ENCODE data around the gene KIRREL3. TPM values are rescaled to one million over a fixed set of nuclear protein-coding genes. Genes with fewer than 3 reads are reported as not detected.

Gene KIRREL3
- total RNA-seq, 2 donors from 2014 or later, result 0.28 TPM; not detected in 1

- TF ChIP-seq CTCF (IDR thresholded peaks at IDR 0.05), result no peak
- no peak for TF ChIP-seq POLR2A (IDR thresholded peaks at IDR 0.05)
- TF ChIP-seq POLR2AphosphoS5 (IDR thresholded peaks at IDR 0.05), result no peak
- no peaks in the 10 kb centered on the region for H3K9me3 ChIP-seq
- 59% methylated on average over 13 of the region's 13 CpGs for WGBS
- DNase-seq (ENCODE audit: low spot score), result no peak
- H3K36me3 ChIP-seq, result no peaks in the 10 kb centered on the region
- no peaks in the 10 kb centered on the region for H3K27me3 ChIP-seq (replicated peaks; ENCODE audit: insufficient read depth)
- H3K4me3 ChIP-seq, result no peak overlapping the region
- no peak overlapping the region for H3K27ac ChIP-seq
- H3K4me1 ChIP-seq (replicated peaks), result no peaks in the 10 kb centered on the region
- intact Hi-C loops (cut with DNase I), result no loop called here
These were observed 509.5 kb downstream of the KIRREL3 start for GRCh38 chr11:126491092-126491491.

GRCh38 chr11:126489836-126490660, 510.5 kb downstream of the KIRREL3 start:
- Histone ChIP-seq H3K36me3 (no peaks in the 10 kb centered on the region), H3K27ac (no peak overlapping the region), H3K4me1 (replicated peaks) (no peaks in the 10 kb centered on the region), H3K4me3 (no peak overlapping the region), H3K27me3 (replicated peaks; ENCODE audit: insufficient read depth) (no peaks in the 10 kb centered on the region), H3K9me3 (no peaks in the 10 kb centered on the region)
- intact Hi-C loops (cut with DNase I), result no loop called here
- DNase-seq (ENCODE audit: low spot score), result no peak
- WGBS, result 78% methylated on average over 21 of the region's 21 CpGs
- TF ChIP-seq POLR2AphosphoS5 (IDR thresholded peaks at IDR 0.05) (no peak), CTCF (IDR thresholded peaks at IDR 0.05) (no peak), POLR2A (IDR thresholded peaks at IDR 0.05) (no peak)

GRCh38 chr11:126488591-126489370, 511.8 kb downstream of the KIRREL3 start:
- intact Hi-C loops (cut with DNase I), result no loop called here
- WGBS, result 90% methylated on average over 23 of the region's 23 CpGs
- Histone ChIP-seq H3K36me3 (no peaks in the 10 kb centered on the region), H3K27me3 (replicated peaks; ENCODE audit: insufficient read depth) (no peaks in the 10 kb centered on the region), H3K4me1 (replicated peaks) (no peaks in the 10 kb centered on the region), H3K4me3 (no peak overlapping the region), H3K9me3 (no peaks in the 10 kb centered on the region), H3K27ac (no peak overlapping the region)
- TF ChIP-seq POLR2AphosphoS5 (IDR thresholded peaks at IDR 0.05) (no peak), CTCF (IDR thresholded peaks at IDR 0.05) (no peak), POLR2A (IDR thresholded peaks at IDR 0.05) (no peak)
- no peak for DNase-seq (ENCODE audit: low spot score)

- no peaks in the 10 kb centered on the region for H3K4me1 ChIP-seq (replicated peaks)
- intact Hi-C loops (cut with DNase I), result no loop called here
- H3K27ac ChIP-seq, result no peak overlapping the region
- no peaks in the 10 kb centered on the region for H3K27me3 ChIP-seq (replicated peaks; ENCODE audit: insufficient read depth)
- TF ChIP-seq POLR2AphosphoS5 (IDR thresholded peaks at IDR 0.05) (no peak), CTCF (IDR thresholded peaks at IDR 0.05) (no peak), POLR2A (IDR thresholded peaks at IDR 0.05) (no peak)
- H3K9me3 ChIP-seq, result no peaks in the 10 kb centered on the region
- H3K36me3 ChIP-seq, result no peaks in the 10 kb centered on the region
- no peak for DNase-seq (ENCODE audit: low spot score)
- no peak overlapping the region for H3K4me3 ChIP-seq
- 97% methylated on average over 8 of the region's 8 CpGs for WGBS
These were observed 512.9 kb downstream of the KIRREL3 start for GRCh38 chr11:126487711-126488110.

Data from prostate gland (tissue), 2 donors.